Measurements from ENCODE around the gene RAD51AP1.

RAD51AP1 gene

DNA sequence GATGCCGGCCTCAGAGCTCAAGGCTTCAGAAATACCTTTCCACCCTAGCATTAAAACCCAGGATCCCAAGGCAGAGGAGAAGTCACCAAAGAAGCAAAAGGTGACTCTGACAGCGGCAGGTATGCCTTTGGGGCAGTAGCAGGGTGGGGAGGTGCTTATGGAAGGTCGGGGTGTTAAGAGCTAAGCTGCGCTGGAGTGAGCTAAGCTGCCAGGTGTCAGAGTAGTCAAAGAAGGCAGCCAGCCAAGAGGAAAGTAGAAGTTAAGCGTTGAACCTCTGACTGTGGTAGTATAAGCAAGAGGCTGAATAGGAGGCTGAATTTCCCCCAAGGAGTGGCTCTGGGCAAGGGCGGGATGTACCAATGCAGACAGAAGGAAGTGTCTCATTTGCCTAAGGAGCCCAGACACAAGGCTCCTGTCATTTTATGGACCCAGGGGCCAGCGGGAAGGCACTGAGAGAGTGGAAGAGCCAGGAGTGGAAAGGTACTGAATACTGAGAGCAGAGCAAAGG, 52.5 kb downstream of the RAD51AP1 start:
- DNase-seq (ENCODE audit: low read depth in 2 of 2), result no peak

DNA sequence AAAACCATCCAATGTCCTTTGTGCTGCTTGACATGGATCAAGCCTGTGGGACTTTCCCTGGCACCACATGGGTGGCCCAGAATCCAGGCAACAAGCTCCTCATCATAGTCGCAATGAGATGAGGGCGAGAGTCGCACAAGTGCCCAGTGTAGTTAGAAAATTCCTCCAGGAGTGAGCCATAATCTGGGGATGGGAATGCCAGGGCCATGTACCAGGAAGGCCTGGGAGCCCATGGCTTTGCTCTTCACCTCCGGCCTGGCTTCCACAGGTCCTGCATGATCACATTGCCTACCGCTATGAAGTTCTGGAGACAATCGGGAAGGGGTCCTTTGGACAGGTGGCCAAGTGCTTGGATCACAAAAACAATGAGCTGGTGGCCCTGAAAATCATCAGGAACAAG, 57.2 kb downstream of the RAD51AP1 start:
- no peak for DNase-seq (ENCODE audit: low read depth in 2 of 2)

DNA sequence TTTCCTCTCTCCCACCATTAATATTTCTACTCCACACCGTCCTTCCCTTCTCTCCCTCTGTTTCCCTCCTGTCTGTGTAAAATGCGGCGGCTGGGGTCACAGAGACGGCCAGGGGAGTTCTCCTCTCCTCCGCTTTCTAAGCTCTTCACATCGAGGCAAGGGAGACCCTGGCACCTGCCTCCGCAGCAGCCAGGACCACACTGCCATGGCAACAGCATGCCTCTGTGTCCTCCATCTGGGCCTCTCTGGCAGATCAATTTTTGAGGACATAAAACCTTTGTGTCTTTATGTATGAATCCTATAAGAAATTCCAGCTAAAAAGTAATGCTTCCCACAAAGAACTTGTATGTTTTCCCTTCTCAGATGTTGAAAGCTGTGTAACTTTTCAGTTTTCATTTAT, 64.7 kb downstream of the RAD51AP1 start:
- DNase-seq (ENCODE audit: low read depth in 2 of 2), result no peak

DNA sequence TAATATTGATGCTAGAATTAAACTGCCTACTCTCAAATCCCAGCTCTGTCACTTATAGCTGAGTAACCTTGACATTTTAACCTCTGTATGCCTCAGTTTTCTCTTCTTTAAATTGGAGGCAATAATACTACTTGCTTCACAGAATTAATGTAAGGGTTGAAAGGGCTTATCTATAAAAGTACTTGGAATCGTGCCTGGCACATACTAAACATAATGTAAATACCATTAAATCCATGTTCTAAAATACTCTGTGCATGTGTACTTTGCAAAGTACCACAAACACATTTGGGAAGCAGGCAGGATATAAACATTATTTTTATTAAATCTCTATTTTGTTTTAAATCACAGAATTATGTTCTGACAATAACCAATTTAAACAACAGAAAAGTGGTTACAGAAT, 65.3 kb downstream of the RAD51AP1 start:
- DNase-seq (ENCODE audit: low read depth in 2 of 2), result no peak

DNA sequence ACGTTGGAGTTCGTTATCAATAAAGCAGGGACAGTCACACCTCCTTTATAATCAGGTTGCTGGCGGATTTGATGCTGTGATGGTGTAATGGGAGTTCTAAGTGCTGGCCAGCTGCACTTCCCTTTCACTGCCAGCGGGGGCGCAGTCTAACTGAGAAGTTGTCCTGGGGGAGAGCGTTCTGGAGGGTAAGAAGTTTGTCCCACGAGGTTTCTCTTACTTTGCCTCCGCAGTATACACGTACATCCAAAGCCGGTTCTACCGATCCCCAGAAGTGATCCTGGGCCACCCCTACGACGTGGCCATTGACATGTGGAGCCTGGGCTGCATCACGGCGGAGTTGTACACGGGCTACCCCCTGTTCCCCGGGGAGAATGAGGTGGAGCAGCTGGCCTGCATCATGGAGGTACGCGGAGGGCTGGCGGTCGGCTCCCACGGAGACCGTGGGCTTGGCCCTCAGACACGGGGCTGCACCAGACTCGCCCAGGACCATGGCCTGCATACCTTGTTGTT, 66.0 kb downstream of the RAD51AP1 start:
- peak; percentile 37 to 53 for DNase-seq (ENCODE audit: low read depth in 2 of 2)

DNA sequence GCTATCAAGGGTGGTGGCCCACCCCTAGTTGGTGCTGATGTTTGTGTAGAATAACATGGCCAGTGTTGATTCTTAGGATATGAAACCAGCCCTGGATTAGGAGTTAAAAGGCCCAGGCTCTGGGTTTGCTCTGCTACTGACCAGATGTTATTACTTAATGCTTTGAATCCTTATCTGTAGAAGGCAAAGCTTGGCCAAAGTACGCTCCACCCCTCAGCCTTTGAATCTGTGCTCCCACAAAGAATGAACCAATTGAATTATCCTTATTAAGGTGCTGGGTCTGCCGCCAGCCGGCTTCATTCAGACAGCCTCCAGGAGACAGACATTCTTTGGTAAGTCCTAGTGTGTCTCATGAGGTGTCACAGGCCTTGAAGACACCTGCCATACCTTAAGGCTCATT, 68.4 kb downstream of the RAD51AP1 start:
- DNase-seq (ENCODE audit: low read depth in 2 of 2), result no peak

DNA sequence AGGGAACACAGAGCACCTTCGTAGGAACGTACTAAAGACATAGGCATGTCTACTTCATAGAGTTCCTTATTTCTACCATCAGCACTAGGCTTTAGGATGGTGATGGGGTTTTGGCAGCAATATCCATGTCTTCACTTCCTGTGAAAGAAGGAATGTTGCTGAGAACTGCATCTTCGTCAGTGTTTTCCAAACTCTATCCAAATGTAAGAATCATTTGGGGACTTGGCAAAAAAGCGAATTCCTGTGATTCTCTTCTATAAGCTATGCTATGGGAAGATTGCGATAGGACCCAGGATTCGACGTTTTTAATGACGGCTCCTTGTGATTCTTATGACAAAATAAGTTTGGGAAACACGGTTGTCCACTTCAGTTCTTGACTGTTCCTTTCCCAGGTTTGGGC, 70.4 kb downstream of the RAD51AP1 start:
- DNase-seq (ENCODE audit: low read depth in 2 of 2), result no peak

All from stimulated activated CD4-positive, alpha-beta T cell treated with anti-CD3 and anti-CD28 coated beads, Interleukin-1b, Interleukin-23, amount 100 ng/mL, for 1 hour (primary cell).